ENCODE results near the gene PALM.

DNA sequence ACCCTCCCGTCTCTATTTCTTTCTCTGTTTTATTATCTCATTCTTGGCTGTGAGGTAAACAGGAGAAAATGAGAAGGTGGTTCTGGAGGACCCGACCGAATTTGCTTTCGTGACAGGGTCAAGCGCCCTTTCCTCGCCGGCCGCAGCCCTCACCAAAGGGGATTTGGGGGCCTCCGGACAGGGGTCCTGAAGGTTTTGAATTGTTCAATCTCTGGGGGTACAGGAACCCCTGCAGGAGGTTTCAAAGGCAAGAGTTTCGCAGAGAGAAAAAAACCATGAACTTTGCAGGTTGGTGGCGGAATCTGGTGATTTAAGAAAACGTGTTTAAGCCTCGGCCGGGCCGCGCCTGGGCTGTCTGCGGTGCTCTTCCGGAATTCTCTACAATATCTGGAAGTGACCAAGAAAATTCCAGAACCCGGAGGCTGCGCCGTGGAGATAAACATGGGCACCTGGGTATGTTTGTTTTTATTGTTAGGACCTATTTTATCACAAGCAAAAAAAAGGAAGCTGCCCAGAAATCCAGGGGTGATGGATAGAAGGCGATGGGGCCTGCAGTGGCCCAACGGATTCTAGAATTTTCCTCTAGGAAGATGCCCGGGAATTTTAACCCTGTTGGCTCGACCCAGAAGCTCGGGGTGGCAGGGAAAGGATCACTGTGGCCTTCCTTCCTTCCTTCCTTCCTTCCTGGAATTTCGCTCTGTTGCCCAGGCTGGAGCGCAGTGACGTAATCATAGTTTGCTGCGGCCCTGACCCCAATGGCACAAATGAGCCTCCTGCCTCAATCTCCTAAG is 74.3 kb downstream of the PALM start:
- TF ChIP-seq POLR2AphosphoS5 (IDR thresholded peaks at IDR 0.05): no peak
- TF ChIP-seq, protein P1, sequence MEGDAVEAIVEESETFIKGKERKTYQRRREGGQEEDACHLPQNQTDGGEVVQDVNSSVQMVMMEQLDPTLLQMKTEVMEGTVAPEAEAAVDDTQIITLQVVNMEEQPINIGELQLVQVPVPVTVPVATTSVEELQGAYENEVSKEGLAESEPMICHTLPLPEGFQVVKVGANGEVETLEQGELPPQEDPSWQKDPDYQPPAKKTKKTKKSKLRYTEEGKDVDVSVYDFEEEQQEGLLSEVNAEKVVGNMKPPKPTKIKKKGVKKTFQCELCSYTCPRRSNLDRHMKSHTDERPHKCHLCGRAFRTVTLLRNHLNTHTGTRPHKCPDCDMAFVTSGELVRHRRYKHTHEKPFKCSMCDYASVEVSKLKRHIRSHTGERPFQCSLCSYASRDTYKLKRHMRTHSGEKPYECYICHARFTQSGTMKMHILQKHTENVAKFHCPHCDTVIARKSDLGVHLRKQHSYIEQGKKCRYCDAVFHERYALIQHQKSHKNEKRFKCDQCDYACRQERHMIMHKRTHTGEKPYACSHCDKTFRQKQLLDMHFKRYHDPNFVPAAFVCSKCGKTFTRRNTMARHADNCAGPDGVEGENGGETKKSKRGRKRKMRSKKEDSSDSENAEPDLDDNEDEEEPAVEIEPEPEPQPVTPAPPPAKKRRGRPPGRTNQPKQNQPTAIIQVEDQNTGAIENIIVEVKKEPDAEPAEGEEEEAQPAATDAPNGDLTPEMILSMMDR (IDR thresholded peaks at IDR 0.05): no peak
- no peak for TF ChIP-seq POLR2A (IDR thresholded peaks at IDR 0.05)
- TF ChIP-seq EP300 (IDR thresholded peaks at IDR 0.05): no peak
